A673 (cell line): ENCODE data around the gene CBLL1.

Experiments used
- EZH2 ChIP-seq: fragments of 200-600 bp; sonication (generic); IDR thresholded peaks from 2 replicates; pipeline ENCODE4 v1.6.1; 2017; ENCODE audit warnings: borderline replicate concordance, low read depth, mild to moderate bottlenecking, mixed read lengths, antibody characterized with exemption, low read length; ENCODE audit not compliant: poor library complexity, severe bottlenecking
- TF ChIP-seq, protein P1 (sequence below): fragments of 300-800, 200-600 bp; sonication (generic); conservative IDR thresholded peaks from 2 replicates; pipeline ENCODE4 v1.5.1; 2017; ENCODE audit warnings: low read depth, mild to moderate bottlenecking, antibody characterized with exemption, low read length, moderate library complexity, mixed read lengths

GRCh38 chr7:107728276-107728675 is 15.7 kb upstream of the CBLL1 start:
- TF ChIP-seq, protein P1, sequence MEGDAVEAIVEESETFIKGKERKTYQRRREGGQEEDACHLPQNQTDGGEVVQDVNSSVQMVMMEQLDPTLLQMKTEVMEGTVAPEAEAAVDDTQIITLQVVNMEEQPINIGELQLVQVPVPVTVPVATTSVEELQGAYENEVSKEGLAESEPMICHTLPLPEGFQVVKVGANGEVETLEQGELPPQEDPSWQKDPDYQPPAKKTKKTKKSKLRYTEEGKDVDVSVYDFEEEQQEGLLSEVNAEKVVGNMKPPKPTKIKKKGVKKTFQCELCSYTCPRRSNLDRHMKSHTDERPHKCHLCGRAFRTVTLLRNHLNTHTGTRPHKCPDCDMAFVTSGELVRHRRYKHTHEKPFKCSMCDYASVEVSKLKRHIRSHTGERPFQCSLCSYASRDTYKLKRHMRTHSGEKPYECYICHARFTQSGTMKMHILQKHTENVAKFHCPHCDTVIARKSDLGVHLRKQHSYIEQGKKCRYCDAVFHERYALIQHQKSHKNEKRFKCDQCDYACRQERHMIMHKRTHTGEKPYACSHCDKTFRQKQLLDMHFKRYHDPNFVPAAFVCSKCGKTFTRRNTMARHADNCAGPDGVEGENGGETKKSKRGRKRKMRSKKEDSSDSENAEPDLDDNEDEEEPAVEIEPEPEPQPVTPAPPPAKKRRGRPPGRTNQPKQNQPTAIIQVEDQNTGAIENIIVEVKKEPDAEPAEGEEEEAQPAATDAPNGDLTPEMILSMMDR, result no peak
- no peak for TF ChIP-seq EZH2
